Stimulated activated naive CD4-positive, alpha-beta T cell treated with Interleukin-2 at 50 U/mL for 16 hours (primary cell): ENCODE data around the gene GIGYF1.
"Not testable (repeated sequence)": the region's sequence is repeated elsewhere in the genome, so short reads cannot be mapped to it uniquely, and the experiment has no call there.

ENCODE experiments used
- DNase-seq: peaks from one replicate; lab custom pipeline; 2025; lab: John Stamatoyannopoulos, UW

Gene GIGYF1, protein sequence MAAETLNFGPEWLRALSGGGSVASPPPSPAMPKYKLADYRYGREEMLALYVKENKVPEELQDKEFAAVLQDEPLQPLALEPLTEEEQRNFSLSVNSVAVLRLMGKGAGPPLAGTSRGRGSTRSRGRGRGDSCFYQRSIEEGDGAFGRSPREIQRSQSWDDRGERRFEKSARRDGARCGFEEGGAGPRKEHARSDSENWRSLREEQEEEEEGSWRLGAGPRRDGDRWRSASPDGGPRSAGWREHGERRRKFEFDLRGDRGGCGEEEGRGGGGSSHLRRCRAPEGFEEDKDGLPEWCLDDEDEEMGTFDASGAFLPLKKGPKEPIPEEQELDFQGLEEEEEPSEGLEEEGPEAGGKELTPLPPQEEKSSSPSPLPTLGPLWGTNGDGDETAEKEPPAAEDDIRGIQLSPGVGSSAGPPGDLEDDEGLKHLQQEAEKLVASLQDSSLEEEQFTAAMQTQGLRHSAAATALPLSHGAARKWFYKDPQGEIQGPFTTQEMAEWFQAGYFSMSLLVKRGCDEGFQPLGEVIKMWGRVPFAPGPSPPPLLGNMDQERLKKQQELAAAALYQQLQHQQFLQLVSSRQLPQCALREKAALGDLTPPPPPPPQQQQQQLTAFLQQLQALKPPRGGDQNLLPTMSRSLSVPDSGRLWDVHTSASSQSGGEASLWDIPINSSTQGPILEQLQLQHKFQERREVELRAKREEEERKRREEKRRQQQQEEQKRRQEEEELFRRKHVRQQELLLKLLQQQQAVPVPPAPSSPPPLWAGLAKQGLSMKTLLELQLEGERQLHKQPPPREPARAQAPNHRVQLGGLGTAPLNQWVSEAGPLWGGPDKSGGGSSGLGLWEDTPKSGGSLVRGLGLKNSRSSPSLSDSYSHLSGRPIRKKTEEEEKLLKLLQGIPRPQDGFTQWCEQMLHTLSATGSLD (N-terminal part only)

DNA sequence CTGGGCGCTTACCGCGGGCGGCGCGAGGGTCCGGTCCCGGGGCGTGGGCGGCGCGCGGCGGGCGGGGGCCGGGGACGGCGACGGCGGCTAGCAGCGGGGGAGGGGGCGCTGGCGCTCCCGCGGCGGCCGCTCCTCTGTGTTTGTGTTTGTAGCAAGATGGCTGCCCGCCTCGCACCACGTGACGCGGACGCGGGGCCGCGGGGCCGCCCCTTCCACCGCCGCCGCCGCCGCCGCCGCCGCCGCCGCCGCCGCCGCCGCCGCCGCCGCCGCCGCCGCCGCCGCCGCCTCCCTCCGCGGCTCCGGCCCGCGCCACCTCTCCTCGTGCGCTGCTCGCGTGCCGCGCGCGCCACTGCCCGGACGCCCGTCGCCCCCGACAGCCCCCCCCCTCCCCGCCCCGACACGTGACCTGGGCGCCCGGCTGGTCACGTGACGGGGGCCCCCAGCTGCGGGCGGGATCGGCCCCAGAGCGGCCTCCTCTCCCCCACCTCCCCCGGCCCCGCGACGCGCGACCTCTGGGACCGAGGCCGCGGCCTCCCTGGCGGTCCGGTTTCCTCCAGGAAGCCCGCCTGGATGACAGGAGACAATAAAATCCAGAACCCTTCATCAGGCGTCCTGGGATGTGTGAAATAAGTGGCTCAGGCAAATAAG is at the start of gene GIGYF1:
GIGYF1 (minus strand) TSS at position 153 of the 648 bp plus-strand sequence. CDS start 6,012 bp downstream, outside the sequence.
- DNase-seq, result peak; percentile 78

DNA sequence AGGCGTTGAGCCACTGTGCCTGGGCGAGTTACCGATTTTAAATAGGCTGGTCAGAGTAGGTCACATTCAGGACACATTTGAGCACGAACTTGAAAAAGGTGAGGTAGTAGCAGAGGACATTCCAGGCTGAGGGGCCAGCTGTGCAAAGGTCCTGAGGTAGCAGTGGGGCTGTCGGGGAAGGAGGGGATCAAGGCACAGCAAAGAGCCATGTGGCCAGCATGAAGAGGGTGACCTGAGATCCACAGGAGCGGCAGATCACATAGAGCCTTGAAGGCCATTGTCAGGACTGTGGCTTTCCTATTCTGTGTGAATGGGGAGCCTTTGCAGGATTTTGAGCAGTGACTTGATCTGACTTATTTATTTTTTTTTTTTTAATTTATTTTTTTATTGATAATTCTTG is 45.9 kb upstream of the GIGYF1 start:
- DNase-seq, result no peak

DNA sequence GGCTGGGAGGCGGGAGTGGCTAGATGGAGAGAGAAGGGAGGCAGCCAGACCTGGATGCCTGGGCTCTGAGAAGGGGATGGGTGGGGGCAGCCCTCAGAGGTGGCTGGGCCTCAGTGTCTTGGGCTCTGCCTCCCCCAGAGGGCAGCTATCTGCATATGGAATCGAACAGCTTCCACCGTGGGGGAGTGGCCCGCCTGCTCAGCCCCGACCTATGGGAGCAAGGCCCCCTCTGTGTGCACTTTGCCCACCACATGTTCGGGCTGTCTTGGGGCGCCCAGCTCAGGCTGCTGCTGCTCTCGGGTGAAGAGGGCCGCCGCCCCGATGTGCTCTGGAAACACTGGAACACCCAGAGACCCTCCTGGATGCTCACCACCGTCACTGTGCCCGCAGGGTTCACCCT is 42.6 kb upstream of the GIGYF1 start:
- DNase-seq, result no peak

DNA sequence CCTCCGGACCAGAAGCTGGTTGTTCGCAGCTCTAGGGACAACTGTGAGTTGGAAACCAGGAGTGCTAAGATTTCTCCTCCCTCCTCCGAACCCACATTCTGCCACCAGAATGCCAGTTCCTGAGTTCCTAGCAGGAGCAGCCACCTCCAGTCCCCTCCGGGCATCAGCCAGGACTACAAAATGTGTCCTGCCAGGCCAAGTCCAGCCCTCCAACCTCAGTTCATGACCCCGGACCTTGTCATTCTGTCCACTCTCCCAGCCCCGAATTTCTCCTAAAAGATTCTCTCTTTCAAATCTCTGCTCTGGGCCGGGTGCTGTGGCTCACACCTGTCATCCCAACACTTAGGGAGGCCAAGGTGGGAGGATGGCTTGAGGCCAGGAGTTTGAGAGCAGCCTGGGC is 41.7 kb upstream of the GIGYF1 start:
- no peak for DNase-seq

DNA sequence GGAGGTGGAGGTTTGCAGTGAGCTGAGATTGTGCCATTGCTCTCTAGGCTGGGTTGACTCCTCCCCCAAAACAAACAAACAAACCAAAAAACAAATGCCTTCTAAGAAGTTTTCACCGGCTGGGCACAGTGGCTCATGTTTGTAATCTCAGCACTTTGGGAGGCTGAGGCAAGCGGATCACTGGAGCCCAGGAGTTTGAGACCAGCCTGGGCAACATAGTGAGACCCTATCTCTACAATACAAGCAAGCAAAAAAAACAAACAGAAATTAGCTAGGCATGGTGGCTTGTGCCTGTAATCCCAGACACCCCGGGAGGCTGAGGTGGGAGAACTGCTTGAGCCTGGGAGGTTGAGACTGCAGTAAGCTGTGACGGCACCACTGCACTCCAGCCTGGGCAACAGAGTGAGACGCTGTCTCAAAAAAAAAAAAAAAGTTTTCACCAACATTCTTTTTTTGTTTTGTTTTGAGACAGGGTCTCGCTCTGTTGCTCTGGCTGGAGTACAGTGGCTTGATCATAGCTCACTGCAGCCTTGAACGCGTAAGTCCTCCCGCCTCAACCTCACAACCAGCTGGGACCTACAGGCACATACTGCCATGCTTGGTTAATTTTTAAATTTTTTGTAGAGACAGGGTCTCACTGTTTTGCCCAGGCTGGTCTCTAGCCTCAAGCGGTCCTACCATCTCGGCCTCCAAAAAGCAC is 38.0 kb upstream of the GIGYF1 start:
- DNase-seq, result no peak

DNA sequence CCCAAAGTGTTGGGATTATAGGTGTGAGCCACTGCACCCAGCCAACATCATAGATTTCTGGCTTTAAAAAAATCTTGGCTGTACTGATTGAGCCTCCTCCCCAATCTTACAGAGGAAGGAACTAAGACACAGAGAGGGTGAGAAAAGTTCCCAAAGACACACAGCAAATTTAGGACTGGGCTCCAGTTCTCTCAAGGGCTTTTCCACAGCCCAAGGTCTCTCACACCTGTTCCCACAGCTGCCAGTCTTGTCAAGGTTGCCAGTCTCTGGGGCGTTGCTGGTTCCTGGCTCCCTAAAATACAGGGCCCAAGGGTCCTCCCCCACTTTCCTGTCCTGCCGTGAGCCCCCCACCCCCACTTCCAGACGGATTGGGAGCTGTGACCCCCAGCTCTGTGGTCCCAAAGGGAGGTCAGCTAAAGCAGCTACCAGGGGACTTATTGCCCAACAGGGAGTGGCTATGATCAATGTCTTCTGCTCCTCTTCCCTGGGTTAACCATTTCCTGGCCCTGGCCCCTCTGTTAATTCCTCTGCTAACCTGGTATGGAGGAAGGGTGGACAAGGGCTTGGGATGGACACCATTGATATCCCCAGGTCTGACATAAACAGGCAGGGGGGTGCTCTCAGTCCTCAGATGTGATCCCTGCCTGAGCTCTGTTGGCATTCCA is 36.2 kb upstream of the GIGYF1 start:
- no peak for DNase-seq

DNA sequence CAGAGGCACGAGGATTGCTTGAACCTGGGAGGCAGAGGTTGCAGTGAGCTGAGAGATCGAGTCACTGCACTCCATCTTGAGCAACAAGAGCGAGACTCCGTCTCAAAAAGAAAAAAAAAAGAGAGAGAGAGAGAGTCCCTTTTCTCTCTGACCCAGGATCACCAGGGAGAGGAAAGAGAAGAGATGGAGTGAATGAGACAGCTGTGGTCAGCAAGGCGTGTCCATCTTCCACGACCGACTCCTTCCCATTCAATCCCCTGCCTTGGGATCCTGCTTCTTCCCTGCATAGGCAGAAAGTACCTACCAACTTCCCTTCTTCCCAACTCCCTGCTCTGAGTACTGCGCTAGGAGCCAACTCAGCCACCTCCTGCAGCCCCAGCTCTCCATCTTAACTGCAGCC is 34.1 kb upstream of the GIGYF1 start:
- no peak for DNase-seq

DNA sequence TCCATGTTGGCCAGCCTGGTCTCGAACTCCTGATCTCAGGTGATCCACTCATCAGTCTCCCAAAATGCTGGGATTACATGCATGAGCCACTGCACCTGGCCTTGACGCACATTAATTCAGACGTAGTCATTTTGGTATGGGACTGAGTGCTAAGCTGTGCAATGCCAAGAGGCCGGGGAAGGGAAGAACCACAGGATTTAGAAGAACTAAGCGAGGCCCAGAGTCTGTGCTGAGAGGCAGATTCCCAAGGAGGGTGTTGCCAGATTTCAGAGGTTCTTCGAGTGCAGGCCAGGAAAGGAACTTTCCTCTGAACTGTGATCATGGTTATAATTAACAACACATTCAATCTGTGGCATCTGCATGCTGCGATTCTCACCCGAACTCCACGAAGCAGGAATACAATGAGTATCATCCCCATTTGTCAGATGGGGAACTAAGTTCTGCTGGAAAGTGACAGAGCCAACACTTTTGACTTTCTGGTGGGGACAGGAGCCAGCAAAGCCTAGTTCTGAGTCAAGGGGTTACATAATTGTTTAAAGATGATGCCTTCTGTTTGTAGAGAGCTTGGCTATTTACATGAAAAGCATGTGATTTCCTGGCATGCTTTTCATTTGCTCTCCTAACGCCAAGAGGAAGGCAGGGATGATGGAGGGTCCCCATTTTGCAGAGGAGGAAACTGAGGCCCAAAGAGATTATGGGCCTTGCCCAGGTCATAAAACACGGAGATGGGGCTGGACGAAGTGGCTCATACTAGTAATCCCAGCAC is 33.1 kb upstream of the GIGYF1 start:
- DNase-seq, result no peak

DNA sequence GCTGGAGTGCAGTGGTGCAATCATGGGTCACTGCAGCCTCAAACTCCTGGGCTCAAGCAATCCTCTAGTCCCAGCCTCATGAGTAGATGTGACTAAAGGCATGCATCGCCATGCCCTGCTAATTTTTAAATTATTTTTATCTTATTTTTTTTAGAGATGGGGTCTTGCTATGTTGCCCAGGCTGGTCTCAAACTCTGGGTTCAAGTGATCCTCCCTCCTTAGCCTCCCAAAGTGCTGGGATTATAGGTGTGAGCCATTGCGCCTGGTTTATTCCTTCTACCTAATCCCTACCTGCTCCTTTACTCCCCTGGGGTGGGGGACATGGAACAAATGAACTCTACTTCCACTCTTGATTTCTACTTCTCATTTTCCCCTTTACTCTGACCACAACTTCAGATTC is 30.3 kb upstream of the GIGYF1 start:
- DNase-seq, result not testable (repeated sequence)

DNA sequence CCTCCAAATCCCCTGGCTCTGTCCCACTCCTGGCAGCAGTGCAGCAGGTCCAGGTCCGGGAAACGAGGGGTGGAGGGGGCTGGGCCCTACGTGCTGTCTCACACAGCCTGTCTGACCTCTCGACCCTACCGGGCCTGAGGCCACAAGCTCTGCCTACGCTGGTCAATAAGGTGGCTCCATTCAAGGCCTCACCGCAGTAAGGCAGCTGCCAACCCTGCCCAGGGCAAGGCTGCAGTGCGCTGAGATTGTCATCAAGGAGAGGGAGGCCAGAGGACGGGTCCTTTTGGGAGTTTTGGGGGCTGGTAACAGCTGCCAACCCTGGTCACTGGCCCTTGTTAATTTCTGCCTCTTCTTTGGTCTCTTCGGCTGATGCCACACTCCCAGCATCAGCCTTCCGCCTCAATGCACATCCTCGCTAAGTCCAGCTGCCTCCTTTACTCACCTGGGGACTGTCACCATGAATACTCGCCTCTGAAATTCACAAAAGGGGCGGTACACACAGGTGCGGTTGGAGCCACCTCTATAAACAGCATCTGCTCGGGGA is 29.8 kb upstream of the GIGYF1 start:
- DNase-seq, result no peak

DNA sequence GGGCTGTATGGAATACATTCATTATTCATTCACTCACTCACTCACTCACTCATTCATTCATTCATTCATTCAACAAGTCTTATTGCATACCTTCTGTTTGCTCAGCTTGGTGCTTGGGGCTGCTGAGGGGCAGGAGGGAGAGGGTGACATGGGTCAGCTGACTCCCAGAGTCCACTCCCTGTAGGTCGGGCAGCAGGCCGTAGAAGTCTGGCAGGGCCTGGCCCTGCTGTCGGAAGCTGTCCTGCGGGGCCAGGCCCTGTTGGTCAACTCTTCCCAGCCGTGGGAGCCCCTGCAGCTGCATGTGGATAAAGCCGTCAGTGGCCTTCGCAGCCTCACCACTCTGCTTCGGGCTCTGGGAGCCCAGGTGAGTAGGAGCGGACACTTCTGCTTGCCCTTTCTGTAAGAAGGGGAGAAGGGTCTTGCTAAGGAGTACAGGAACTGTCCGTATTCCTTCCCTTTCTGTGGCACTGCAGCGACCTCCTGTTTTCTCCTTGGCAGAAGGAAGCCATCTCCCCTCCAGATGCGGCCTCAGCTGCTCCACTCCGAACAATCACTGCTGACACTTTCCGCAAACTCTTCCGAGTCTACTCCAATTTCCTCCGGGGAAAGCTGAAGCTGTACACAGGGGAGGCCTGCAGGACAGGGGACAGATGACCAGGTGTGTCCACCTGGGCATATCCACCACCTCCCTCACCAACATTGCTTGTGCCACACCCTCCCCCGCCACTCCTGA is 28.6 kb upstream of the GIGYF1 start:
- DNase-seq, result no peak

DNA sequence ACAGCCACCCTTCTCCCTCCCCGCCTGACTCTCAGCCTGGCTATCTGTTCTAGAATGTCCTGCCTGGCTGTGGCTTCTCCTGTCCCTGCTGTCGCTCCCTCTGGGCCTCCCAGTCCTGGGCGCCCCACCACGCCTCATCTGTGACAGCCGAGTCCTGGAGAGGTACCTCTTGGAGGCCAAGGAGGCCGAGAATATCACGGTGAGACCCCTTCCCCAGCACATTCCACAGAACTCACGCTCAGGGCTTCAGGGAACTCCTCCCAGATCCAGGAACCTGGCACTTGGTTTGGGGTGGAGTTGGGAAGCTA is 27.4 kb upstream of the GIGYF1 start:
- no peak for DNase-seq

DNA sequence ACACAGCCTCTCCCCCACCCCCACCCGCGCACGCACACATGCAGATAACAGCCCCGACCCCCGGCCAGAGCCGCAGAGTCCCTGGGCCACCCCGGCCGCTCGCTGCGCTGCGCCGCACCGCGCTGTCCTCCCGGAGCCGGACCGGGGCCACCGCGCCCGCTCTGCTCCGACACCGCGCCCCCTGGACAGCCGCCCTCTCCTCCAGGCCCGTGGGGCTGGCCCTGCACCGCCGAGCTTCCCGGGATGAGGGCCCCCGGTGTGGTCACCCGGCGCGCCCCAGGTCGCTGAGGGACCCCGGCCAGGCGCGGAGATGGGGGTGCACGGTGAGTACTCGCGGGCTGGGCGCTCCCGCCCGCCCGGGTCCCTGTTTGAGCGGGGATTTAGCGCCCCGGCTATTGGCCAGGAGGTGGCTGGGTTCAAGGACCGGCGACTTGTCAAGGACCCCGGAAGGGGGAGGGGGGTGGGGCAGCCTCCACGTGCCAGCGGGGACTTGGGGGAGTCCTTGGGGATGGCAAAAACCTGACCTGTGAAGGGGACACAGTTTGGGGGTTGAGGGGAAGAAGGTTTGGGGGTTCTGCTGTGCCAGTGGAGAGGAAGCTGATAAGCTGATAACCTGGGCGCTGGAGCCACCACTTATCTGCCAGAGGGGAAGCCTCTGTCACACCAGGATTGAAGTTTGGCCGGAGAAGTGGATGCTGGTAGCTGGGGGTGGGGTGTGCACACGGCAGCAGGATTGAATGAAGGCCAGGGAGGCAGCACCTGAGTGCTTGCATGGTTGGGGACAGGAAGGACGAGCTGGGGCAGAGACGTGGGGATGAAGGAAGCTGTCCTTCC is 26.8 kb upstream of the GIGYF1 start:
- no peak for DNase-seq

DNA sequence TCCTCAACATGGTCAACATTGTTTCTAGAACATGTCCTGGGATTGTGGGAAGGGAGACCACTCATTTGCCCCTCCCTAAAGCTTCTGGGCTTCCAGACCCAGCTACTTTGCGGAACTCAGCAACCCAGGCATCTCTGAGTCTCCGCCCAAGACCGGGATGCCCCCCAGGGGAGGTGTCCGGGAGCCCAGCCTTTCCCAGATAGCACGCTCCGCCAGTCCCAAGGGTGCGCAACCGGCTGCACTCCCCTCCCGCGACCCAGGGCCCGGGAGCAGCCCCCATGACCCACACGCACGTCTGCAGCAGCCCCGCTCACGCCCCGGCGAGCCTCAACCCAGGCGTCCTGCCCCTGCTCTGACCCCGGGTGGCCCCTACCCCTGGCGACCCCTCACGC is 26.2 kb upstream of the GIGYF1 start, which contains the start of gene EPO:
EPO (plus strand) TSS at position 190 of the 392 bp plus-strand sequence. CDS start 513 bp downstream, outside the sequence.
- no peak for DNase-seq

DNA sequence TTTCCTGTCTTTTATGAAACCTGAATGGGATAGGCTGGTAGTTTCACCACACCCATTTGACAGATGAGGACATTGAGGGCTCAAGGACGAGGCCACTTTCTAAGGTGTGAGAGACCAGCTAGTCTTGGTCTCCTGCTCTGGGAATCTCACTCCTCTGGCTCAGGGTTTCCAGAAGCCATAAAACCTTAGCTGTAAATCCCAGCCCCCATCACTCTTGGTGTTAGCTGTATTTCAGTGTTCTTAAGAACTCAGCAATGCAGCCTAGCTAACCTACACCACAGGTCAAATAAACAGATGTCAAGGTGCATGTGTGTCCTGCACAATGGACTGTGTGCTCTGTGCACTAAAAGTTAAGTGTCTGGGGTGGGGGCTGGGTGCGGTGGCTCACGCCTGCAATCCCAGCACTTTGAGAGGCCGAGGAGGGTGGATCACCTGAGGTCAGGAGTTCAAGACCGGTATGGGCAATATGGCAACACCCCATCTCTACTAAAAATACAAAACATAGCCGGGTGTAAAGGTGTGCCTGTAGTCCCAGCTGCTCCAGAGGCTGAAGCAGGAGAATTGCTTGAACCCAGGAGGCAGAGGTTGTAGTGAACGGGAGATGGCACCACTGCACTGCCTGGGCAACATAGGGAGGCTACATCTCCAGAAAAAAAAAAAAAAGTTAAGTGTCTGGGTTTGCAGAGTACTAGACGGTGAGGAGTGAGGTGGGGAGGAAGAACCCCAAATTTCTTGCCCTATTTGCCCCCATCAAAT is 25.7 kb upstream of the GIGYF1 start:
- DNase-seq, result no peak

DNA sequence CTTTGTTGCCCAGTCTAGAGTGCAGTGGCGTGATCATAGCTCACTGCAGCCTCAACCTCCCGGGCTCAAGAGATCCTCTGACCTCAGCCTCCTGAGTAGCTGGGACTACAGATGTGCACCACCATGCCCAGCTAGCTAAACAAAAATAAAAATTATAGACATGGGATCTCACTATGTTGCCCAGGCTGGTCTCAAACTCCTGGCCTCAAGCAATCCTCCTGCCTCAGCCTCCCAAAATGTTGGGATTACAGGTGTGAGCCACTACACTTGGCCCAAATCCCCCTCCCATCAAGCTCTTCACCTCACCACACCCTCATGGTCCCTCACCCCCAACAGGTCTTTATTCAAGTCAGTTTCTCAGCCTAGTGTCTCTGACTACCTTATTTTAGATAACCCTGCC is 23.0 kb upstream of the GIGYF1 start:
- DNase-seq, result not testable (repeated sequence)

DNA sequence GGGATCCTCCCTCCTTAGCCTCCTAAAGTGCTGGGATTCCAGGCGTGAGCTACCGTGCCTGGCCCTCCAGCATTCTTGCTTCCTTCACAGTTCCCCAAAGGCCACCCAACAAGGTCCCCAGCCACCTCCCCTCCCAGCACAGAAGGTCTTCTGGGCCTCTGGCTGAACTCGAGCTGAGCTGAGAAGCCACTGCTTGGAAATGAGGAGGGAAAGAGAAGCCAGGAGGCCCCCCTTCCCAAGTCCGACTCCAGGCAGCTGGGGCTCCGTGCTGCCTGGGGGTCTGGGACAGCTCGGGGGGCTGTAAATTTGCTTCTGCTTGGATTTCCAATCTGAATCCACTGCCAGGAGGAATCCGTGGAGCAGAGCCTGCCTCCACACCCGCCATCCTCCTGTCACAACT is 20.7 kb upstream of the GIGYF1 start:
- no peak for DNase-seq

DNA sequence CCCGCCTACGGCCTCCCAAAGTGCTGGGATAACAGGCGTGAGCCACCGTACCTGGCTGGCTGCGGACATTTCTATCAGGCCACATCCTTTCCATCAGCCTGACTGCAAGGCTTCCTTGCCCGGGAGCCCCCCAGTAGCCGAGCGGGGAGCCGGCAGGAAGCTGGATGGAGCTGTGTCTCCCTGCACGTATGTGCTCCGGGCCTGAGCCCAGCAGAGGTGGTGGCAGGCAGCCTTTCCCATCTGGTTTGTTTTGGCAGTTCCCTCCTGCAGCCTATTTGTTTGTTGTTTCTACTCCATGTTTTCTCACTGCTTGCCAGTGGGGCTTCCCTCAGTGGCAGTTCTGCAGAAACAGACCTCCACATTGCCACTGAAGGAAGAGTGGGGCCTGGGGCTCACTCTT is 17.3 kb upstream of the GIGYF1 start:
- no peak for DNase-seq
